Umbilical cord (tissue), 2 donors: ENCODE data around the gene SPECC1L. TPM values are rescaled to one million over a fixed set of nuclear protein-coding genes. Genes with fewer than 3 reads are reported as not detected.

ENCODE experiments used
- DNase-seq: peaks from one replicate; pipeline ENCODE4 v3.0.0-alpha.2; 2015; ENCODE audit warnings: low spot score
- total RNA-seq: library from RNA; depleted of rRNA; stranded (reverse); fragments of >200 nt; gene quantifications from one replicate; pipeline ENCODE4 v1.2.3, GENCODE V29; 2014; ENCODE audit warnings: low replicate concordance; ENCODE audit not compliant: insufficient read depth

The SPECC1L gene
- total RNA-seq, 1 donor from 2014 or later, result 40.9 TPM

DNA sequence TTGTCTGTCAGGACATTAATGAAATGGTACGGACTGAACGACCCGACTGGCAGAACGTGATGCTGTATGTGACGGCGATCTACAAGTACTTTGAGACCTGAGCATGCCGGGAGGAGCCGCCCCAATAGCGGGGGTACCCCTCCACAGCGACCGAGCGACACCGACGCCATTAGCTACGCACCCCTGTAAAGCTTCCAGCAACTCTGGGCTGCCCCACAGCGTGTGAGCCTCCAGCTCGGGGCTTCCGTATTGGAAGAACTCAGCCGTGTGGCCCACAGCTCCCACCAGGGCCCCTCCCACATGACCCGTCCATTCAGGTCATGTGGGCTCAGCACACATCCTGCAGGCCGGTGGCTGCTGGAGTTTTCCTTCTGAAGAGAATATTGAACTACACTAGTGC, 143.9 kb downstream of the SPECC1L start:
- DNase-seq, result no peak

GRCh38 chr22:24414984-24415945, 144.6 kb downstream of the SPECC1L start:
- DNase-seq, result no peak

DNA sequence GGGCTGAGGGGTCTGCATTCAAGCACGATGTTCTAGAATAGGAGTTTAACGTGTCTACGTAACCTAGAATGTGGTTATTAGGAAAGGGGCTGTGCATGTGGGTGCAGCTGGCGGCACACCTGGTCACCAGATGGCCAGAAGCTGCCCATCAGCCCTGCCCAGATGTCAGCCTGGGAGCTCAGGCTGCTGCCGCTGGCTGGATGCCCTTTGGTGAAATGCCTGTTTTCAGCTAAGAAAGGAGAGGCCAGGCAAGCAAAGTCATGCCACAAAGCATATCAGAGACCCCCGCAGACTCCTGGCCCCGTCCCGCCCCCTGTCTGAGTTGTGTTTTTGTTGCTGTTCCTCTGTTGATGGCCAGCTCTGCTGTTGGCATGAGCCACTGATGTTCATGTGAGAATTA, 145.5 kb downstream of the SPECC1L start:
- DNase-seq, result no peak

GRCh38 chr22:24416611-24417010, 146.0 kb downstream of the SPECC1L start:
- DNase-seq, result no peak

DNA sequence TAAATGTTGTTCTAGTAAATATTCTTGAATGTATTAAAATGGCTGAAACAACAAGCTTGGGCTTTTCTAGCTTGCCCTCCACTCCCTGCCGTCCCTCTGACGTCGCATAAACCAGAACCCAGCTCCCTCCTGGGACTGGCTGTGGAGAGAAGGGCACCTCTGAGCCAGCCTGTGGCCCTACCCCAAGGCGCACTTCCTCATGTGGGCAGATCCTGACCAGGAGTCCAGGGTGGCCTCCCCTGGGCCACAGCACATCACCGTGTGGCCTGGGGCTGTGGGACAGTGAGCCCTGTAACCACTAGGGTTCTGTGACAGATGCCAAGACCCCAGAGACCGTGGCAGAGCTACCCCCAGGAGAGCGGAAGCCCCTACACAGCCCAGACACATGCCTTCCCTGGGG, 146.6 kb downstream of the SPECC1L start:
- no peak for DNase-seq

- DNase-seq, result no peak
Observed at GRCh38 chr22:24417901-24418641, 147.4 kb downstream of the SPECC1L start.

DNA sequence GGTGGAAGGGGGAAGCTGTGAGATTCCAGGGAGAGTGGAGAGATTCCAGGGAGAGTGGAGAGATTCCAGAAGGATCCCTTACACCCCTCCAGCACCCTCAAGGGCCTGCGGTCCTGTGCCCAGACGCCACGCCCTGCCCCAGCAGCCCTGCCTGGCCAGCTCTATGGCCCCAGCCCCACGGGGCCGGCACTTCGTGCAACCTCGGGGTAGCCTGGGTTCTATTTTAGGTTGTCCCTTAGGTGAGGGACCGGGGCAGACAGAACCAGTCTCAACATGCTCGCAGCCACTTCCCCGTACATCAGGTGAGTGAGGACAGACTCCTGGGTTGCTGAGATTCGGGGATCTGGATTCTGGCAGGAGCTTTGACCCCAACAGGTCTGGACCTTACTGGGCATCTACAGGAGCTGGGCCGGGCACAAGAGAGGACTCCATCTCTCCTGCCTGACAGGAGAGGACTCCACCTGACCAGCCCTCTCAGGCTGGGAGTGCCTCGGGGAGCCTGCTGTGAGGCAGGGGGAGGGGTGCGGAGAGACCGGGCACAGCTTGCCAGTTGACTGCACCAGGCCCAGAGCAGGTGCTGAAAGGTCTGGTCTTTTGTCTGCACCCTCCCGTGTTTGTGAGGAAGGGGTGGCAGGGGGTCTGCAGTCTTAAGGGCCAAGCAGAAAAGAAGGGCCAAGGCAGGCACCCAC, 148.3 kb downstream of the SPECC1L start:
- no peak for DNase-seq

DNA sequence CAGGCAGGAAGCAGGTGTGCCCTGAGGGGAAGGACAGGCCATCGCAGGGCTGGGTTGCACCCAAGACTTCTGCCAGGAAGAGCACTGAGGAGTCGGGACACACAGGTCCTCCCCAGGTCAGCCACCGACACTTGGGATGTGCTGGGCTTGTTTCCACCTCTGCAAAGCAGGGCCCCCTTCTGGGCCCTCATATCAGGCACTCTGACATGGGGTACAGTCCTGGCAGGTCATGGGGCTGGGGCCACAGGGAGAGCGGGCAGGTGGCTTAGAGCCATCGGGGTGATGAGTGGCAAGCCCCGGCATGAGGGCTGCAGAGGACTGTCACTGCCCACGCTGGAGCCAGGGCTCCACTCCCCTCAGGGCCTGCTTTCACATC, 148.8 kb downstream of the SPECC1L start:
- no peak for DNase-seq

DNA sequence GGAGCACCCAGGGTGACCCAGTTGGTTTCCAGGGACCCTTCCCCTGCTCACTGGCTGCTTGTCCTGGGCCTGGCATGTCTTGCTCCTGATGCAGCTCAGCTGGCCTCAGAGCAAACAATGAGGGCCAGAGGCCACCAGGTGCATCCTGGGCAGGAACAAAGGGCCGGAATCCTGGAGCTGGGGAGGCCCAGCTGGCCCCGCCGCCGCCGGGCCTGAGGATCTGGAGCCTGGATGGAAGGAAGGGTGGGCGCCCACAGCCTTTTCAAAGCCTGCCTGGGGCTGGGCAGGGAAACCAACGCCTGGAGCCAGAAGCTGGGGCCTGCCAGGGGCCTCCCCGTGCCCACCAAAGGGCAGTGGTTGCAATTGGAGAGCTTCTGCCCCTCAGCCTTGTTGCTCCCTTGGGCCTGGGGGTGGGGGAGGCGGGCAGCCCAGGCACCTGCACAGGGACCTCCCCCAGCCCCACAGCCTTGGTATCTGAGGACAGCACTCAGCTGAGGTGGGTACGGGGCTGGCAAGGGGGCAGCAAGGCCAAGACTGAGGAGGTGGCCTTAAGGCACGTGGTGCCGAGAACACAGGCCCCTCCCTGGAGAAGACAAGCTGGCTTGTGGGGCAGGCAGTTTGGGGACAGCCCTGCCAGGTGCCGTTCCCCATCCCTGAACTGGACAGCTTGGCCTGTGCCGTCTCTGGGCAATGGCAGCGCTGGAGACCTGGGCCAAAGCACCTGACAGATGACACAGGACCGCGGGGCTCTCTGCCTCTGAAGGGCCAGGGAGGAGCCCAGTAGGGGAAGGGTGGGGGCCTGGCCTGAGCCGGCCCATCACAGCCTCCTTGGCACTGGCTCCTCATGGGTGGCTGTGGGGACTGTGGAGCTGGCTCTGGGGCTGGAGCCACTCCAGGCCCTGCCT, 149.7 kb downstream of the SPECC1L start:
- no peak for DNase-seq

DNA sequence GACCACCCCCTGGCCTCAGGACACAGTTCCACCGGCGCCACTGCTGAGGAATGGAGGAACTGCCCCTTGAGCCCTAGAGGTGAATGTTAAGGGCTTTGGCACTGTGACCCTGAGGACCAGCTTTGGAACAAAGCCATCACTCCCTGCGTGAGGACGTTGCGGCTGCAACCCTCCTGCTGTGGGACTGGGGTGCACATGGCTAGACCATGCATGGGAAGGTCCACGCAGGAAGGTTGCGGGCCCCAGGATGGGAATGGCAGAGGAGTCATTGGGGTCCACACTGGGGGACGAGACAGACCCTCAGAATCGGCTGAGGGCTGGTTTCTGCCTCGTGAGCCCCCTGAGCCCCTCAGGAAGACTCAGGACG, 150.3 kb downstream of the SPECC1L start:
- no peak for DNase-seq

- no peak for DNase-seq
Observed at GRCh38 chr22:24421428-24421931, 150.8 kb downstream of the SPECC1L start.

GRCh38 chr22:24422102-24422665, 151.6 kb downstream of the SPECC1L start:
- DNase-seq, result no peak

GRCh38 chr22:24423519-24424000, 152.9 kb downstream of the SPECC1L start:
- DNase-seq, result no peak

GRCh38 chr22:24424001-24424900, 153.6 kb downstream of the SPECC1L start:
- DNase-seq, result no peak

- no peak for DNase-seq
Observed at GRCh38 chr22:24424901-24425775, 154.5 kb downstream of the SPECC1L start.

GRCh38 chr22:24426436-24426835, 155.8 kb downstream of the SPECC1L start:
- DNase-seq, result no peak

GRCh38 chr22:24426851-24427499, 156.3 kb downstream of the SPECC1L start:
- DNase-seq, result no peak
